CD14-positive monocyte (primary cell): Measurements from ENCODE around the gene PREX1. TPM values are rescaled to one million over a fixed set of nuclear protein-coding genes. Genes with fewer than 3 reads are reported as not detected.

ENCODE experiments used
- DNase-seq, 3 donors: peaks; one replicate each; pipeline ENCODE4 v3.0.0-alpha.2; 2011 to 2022
- H2AFZ ChIP-seq: 2 replicates; pipeline ENCODE4 v1.6.0; 2012; ENCODE audit warnings: mild to moderate bottlenecking, low read depth, low read length, inconsistent platforms; ENCODE audit not compliant: insufficient read depth, poor library complexity, severe bottlenecking
- H3K27ac ChIP-seq, 2 donors: 1 replicate in 1 of 2; 2 replicates in 1 of 2; pipeline ENCODE4 v1.5.1; 2012 to 2013; ENCODE audit warnings: low read length in 2 of 2, control low read depth in 1 of 2, inconsistent platforms in 1 of 2, low read depth in 1 of 2, mild to moderate bottlenecking in 1 of 2
- H3K27me3 ChIP-seq, 2 donors: one replicate each; pipeline versions ENCODE4 v1.6.0 to v1.6.1; 2011 to 2013; ENCODE audit warnings: low read length in 2 of 2; ENCODE audit not compliant: control insufficient read depth in 2 of 2, insufficient read depth in 2 of 2
- H3K36me3 ChIP-seq, 2 donors: replicated peaks in 1 of 2; 1 replicate in 1 of 2; 2 replicates in 1 of 2; pipeline versions ENCODE4 v1.5.1 to v1.6.1; 2012 to 2013; ENCODE audit warnings: low read length in 2 of 2, control low read depth in 1 of 2, inconsistent platforms in 1 of 2, mild to moderate bottlenecking in 1 of 2; ENCODE audit not compliant: insufficient read depth in 2 of 2, control insufficient read depth in 1 of 2
- H3K4me1 ChIP-seq, 2 donors: 1 replicate in 1 of 2; 2 replicates in 1 of 2; pipeline versions ENCODE4 v1.5.1 to v1.6.1; 2012 to 2013; ENCODE audit warnings: low read length in 2 of 2, control low read depth in 1 of 2, inconsistent platforms in 1 of 2, mild to moderate bottlenecking in 1 of 2, moderate library complexity in 1 of 2; ENCODE audit not compliant: insufficient read depth in 2 of 2, control insufficient read depth in 1 of 2
- H3K4me2 ChIP-seq: replicated peaks from 2 replicates; pipeline ENCODE3; 2012; ENCODE audit warnings: low read length, moderate library complexity, mild to moderate bottlenecking; ENCODE audit not compliant: poor library complexity, severe bottlenecking; ENCODE audit errors: extremely low read depth
- H3K4me3 ChIP-seq, 3 experiments: fragments of 200-600 bp in 1 of 3; sonication (generic) in 1 of 3; replicated peaks in 1 of 3; 1 replicate in 2 of 3; 2 replicates in 1 of 3; pipeline ENCODE4 v1.5.1; 2011 to 2013; ENCODE audit warnings: low read length in 3 of 3, mild to moderate bottlenecking in 3 of 3, control low read depth in 2 of 3, low read depth in 2 of 3, inconsistent platforms in 1 of 3, moderate library complexity in 1 of 3
- H3K79me2 ChIP-seq: 2 replicates; pipeline ENCODE4 v1.6.0; 2012; ENCODE audit warnings: mild to moderate bottlenecking, control low read depth, inconsistent platforms, low read length, moderate library complexity; ENCODE audit not compliant: insufficient read depth
- H3K9ac ChIP-seq: 2 replicates; pipeline ENCODE4 v1.6.0; 2017; ENCODE audit warnings: low read length, mild to moderate bottlenecking; ENCODE audit not compliant: insufficient read depth, poor library complexity, severe bottlenecking
- H3K9me3 ChIP-seq, 2 donors: replicated peaks in 1 of 2; 1 replicate in 1 of 2; 2 replicates in 1 of 2; pipeline versions ENCODE4 v1.5.1 to v1.6.1; 2012 to 2013; ENCODE audit warnings: low read length in 2 of 2, control low read depth in 1 of 2; ENCODE audit not compliant: control insufficient read depth in 1 of 2, insufficient read depth in 1 of 2
- H4K20me1 ChIP-seq: 2 replicates; pipeline ENCODE4 v1.6.0; 2012; ENCODE audit warnings: mild to moderate bottlenecking, low read length, control low read depth, moderate library complexity; ENCODE audit not compliant: insufficient read depth
- H3K27ac Mint-ChIP-seq, 7 donors: one replicate each; pipeline ENCODE4 v1.8.0; 2020; ENCODE audit warnings: mild to moderate bottlenecking in 7 of 7, mixed read lengths in 7 of 7, moderate library complexity in 6 of 7, inconsistent platforms in 2 of 7
- H3K27me3 Mint-ChIP-seq, 3 donors: one replicate each; pipeline ENCODE4 v1.8.0; 2021 to 2022; ENCODE audit warnings: low read depth in 3 of 3, mild to moderate bottlenecking in 3 of 3, mixed read lengths in 3 of 3, moderate library complexity in 3 of 3, inconsistent platforms in 1 of 3
- H3K36me3 Mint-ChIP-seq, 2 donors: one replicate each; pipeline ENCODE4 v1.8.0; 2020; ENCODE audit warnings: mixed read lengths in 2 of 2, inconsistent platforms in 1 of 2, mild to moderate bottlenecking in 1 of 2
- H3K4me1 Mint-ChIP-seq: one replicate; pipeline ENCODE4 v1.8.0; 2020; ENCODE audit warnings: mild to moderate bottlenecking, mixed read lengths
- H3K4me3 Mint-ChIP-seq, 2 donors: one replicate each; pipeline ENCODE4 v1.8.0; 2020; ENCODE audit warnings: mild to moderate bottlenecking in 2 of 2, mixed read lengths in 2 of 2, moderate library complexity in 1 of 2
- H3K9me3 Mint-ChIP-seq, 7 donors: one replicate each; pipeline ENCODE4 v1.8.0; 2020 to 2022; ENCODE audit warnings: mixed read lengths in 7 of 7, mild to moderate bottlenecking in 6 of 7, moderate library complexity in 6 of 7, inconsistent platforms in 2 of 7
- WGBS: methylation state at CpG from one replicate; pipeline ENCODE4 v1.1.5; 2013; ENCODE audit warnings: missing lambda C conversion rate; ENCODE audit not compliant: insufficient coverage; 5-methylcytosine and 5-hydroxymethylcytosine counted together
- intact Hi-C, 2 donors: fragments of 100-400 bp; cut with micrococcal nuclease; formaldehyde crosslinking; loops; one replicate each; pipeline versions ENCODE4 v1.15.0 to v1.15.1; 2023
- polyA plus RNA-seq, 3 donors: library from polyadenylated mRNA; depleted of rRNA in 1 of 3; unstranded in 2 of 3; stranded (reverse) in 1 of 3; fragments of 300-500 nt in 2 of 3; fragments of >200 nt in 1 of 3; fragmentation: Illumina TruSeq in 2 of 3; gene quantifications; 1 replicate in 2 of 3; 2 replicates in 1 of 3; pipeline ENCODE4 v1.2.3, GENCODE V29; 2012 to 2021
- TF ChIP-seq, protein P1 (sequence below): fragments of 200-600 bp; IDR thresholded peaks from one replicate; pipeline ENCODE4 v1.8.0; 2022; ENCODE audit warnings: antibody characterized with exemption, mild to moderate bottlenecking

The PREX1 gene
- polyA plus RNA-seq, 3 donors = 24.3 to 114 (median 27.5) TPM

DNA sequence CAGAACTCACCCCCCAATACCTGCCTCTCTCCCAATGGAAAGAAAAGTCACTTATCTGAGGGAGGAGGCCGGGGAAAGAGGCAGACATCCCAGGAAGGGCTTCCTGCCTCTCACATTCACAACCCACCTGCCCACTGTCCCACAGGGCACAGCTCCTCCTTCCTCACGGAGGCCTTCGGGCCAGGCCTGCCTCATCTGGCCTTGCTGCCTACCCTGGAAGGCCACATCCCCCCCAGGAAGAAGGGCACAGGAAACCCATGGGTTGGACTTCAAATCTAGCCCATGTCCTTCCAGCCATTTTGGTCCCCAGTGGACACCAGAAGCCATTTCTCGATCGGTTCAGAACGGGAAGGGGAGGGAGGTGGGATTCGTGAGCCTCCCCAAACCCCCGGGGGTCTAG is 162.0 kb downstream of the PREX1 start:
- no peaks in the 10 kb centered on the region for H3K27me3 Mint-ChIP-seq
- intact Hi-C loops = no loop called here
- no peak overlapping the region for H3K4me2 ChIP-seq
- peaks cover 0 to 3% (median 1%) of the 10 kb centered on the region in 7 donors for H3K9me3 Mint-ChIP-seq
- no peak overlapping the region for H3K4me3 Mint-ChIP-seq
- H3K27ac ChIP-seq = no peak overlapping the region
- peaks cover 5 to 8% of the 10 kb centered on the region in 2 donors for H3K4me1 ChIP-seq
- peaks cover 72 to 93% of the 10 kb centered on the region in 2 donors for H3K36me3 Mint-ChIP-seq
- TF ChIP-seq, protein P1, sequence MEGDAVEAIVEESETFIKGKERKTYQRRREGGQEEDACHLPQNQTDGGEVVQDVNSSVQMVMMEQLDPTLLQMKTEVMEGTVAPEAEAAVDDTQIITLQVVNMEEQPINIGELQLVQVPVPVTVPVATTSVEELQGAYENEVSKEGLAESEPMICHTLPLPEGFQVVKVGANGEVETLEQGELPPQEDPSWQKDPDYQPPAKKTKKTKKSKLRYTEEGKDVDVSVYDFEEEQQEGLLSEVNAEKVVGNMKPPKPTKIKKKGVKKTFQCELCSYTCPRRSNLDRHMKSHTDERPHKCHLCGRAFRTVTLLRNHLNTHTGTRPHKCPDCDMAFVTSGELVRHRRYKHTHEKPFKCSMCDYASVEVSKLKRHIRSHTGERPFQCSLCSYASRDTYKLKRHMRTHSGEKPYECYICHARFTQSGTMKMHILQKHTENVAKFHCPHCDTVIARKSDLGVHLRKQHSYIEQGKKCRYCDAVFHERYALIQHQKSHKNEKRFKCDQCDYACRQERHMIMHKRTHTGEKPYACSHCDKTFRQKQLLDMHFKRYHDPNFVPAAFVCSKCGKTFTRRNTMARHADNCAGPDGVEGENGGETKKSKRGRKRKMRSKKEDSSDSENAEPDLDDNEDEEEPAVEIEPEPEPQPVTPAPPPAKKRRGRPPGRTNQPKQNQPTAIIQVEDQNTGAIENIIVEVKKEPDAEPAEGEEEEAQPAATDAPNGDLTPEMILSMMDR = no peak
- no peak overlapping the region for H3K9ac ChIP-seq
- no peak overlapping the region for H2AFZ ChIP-seq
- H4K20me1 ChIP-seq = peaks cover 93% of the 10 kb centered on the region
- DNase-seq = no peak
- peak overlapping the region in 1 of 7 donors; percentile 18 for H3K27ac Mint-ChIP-seq
- no peaks in the 10 kb centered on the region for H3K27me3 ChIP-seq
- WGBS = 100% methylated on average over 2 of the region's 8 CpGs
- peaks cover 74 to 96% of the 10 kb centered on the region in 2 donors for H3K36me3 ChIP-seq
- H3K79me2 ChIP-seq = no peaks in the 10 kb centered on the region
- peaks cover 10% of the 10 kb centered on the region for H3K4me1 Mint-ChIP-seq
- no peak overlapping the region for H3K4me3 ChIP-seq
- H3K9me3 ChIP-seq = no peaks in the 10 kb centered on the region

DNA sequence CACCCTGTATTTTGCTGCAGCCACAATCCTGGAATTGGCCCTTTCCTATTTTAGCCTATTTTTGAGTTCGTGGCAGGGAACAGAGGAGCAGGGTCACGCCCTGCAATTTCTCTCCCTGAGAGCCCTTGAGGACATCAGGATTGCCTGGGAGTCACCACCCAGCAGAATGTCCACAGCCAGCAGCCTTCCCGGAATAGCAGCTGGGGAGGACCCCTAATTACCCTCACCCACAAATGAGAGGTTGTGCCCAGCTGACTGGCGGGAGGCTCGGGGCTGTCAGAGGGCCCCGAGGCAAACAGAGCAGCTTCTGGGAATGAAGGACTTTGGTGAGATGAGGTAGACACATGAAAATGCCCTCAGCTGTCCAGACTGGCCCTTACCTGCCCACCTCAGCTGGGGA is 165.1 kb downstream of the PREX1 start:
- Mint-ChIP-seq H3K27ac (peak overlapping the region in 3 of 7 donors; percentile 7 to 51 (median 37)), H3K9me3 (peaks cover 0 to 3% (median 1%) of the 10 kb centered on the region in 7 donors), H3K27me3 (peaks cover 0 to 2% (median 0%) of the 10 kb centered on the region in 3 donors), H3K4me1 (peaks cover 8% of the 10 kb centered on the region), H3K4me3 (no peak overlapping the region), H3K36me3 (peaks cover 81 to 94% of the 10 kb centered on the region in 2 donors)
- H3K4me3 ChIP-seq = no peak overlapping the region
- peaks cover 78 to 96% of the 10 kb centered on the region in 2 donors for H3K36me3 ChIP-seq
- no peaks in the 10 kb centered on the region for H3K4me1 ChIP-seq
- no peaks in the 10 kb centered on the region for H3K27me3 ChIP-seq
- no peaks in the 10 kb centered on the region for H3K79me2 ChIP-seq
- H3K9ac ChIP-seq = no peak overlapping the region
- H3K27ac ChIP-seq = peak overlapping the region in 1 of 2 donors; percentile 20
- WGBS = 96% methylated on average over 4 of the region's 6 CpGs
- no peaks in the 10 kb centered on the region for H3K9me3 ChIP-seq
- H3K4me2 ChIP-seq = no peak overlapping the region
- H2AFZ ChIP-seq = no peak overlapping the region
- DNase-seq = no peak
- TF ChIP-seq, protein P1 = no peak
- peaks cover 93% of the 10 kb centered on the region for H4K20me1 ChIP-seq
- intact Hi-C loops = no loop called here
